HEK293 (cell line): ENCODE data around the gene GPR162.

Experiments
- CTCF ChIA-PET: fragments of 350-600 bp; formaldehyde crosslinking; extraction: SDS; loops from one replicate; lab custom pipeline; 2021; ENCODE audit warnings: antibody characterized with exemption; lab: Yijun Ruan, JAX
- POLR2A ChIA-PET: fragments of 300-600 bp; formaldehyde crosslinking; extraction: SDS; loops from one replicate; lab custom pipeline; 2020; ENCODE audit warnings: antibody characterized with exemption, inconsistent platforms; lab: Yijun Ruan, JAX
- H3K27ac ChIP-seq: fragments of 200-500 bp; sonication (Bioruptor generic); 2 replicates; pipeline ENCODE4 v1.5.1; 2014; ENCODE audit warnings: low read depth, low read length, control low read depth, inconsistent platforms; ENCODE audit errors: extremely low read depth
- H3K36me3 ChIP-seq, 2 experiments: fragments of 200-500 bp in 1 of 2; sonication (Bioruptor generic) in 1 of 2; 1 replicate in 1 of 2; 2 replicates in 1 of 2; pipeline ENCODE4 v1.5.1; 2014 to 2017; ENCODE audit warnings: inconsistent platforms in 2 of 2, low read length in 2 of 2; ENCODE audit not compliant: control insufficient read depth in 2 of 2, insufficient read depth in 1 of 2
- H3K4me1 ChIP-seq: fragments of 200-500 bp; sonication (Bioruptor generic); 2 replicates; pipeline ENCODE4 v1.5.1; 2014; ENCODE audit warnings: mild to moderate bottlenecking, low read length, inconsistent platforms; ENCODE audit not compliant: control insufficient read depth, insufficient read depth
- H3K4me3 ChIP-seq: 2 replicates; pipeline ENCODE4 v1.5.1; 2011; ENCODE audit warnings: low read depth, mild to moderate bottlenecking, control low read depth, low read length, moderate library complexity
- H3K9me3 ChIP-seq: fragments of 200-500 bp; sonication (Bioruptor generic); 2 replicates; pipeline ENCODE4 v1.5.1; 2014; ENCODE audit warnings: low read depth, low read length, inconsistent platforms; ENCODE audit not compliant: control insufficient read depth, insufficient read depth
- GLIS1 ChIP-seq: fragments of 450-650 bp; formaldehyde crosslinking; IDR thresholded peaks from 2 replicates; pipeline ENCODE4 v1.5.1; 2016; ENCODE audit warnings: missing biosample characterization, missing genetic modification characterization
- HOXA7 ChIP-seq: sonication (generic); formaldehyde crosslinking; IDR thresholded peaks from 2 replicates; pipeline ENCODE4 v1.8.1; 2022; ENCODE audit warnings: missing genetic modification reagents, borderline replicate concordance
- ZBTB1 ChIP-seq: fragments of 450-650 bp; formaldehyde crosslinking; IDR thresholded peaks from 2 replicates; pipeline ENCODE4 v1.5.1; 2016; ENCODE audit warnings: missing biosample characterization, missing genetic modification characterization
- ZEB2 ChIP-seq: fragments of 450-650 bp; formaldehyde crosslinking; IDR thresholded peaks from 2 replicates; pipeline ENCODE4 v1.5.1; 2016; ENCODE audit warnings: missing biosample characterization, missing genetic modification characterization
- ZNF10 ChIP-seq: fragments of 450-650 bp; formaldehyde crosslinking; IDR thresholded peaks from 2 replicates; pipeline ENCODE4 v1.5.1; 2017; ENCODE audit warnings: missing biosample characterization, missing genetic modification characterization
- ZNF133 ChIP-seq: fragments of 450-650 bp; formaldehyde crosslinking; IDR thresholded peaks from 2 replicates; pipeline ENCODE4 v1.5.1; 2016; ENCODE audit warnings: missing biosample characterization, missing genetic modification characterization
- ZNF19 ChIP-seq: fragments of 450-650 bp; formaldehyde crosslinking; IDR thresholded peaks from 2 replicates; pipeline ENCODE4; 2016; ENCODE audit warnings: missing biosample characterization, missing genetic modification characterization, low read depth
- ZNF324 ChIP-seq: fragments of 450-650 bp; formaldehyde crosslinking; IDR thresholded peaks from 2 replicates; pipeline ENCODE4 v1.5.1; 2016; ENCODE audit warnings: missing biosample characterization, missing genetic modification characterization
- ZNF391 ChIP-seq: fragments of 450-650 bp; formaldehyde crosslinking; IDR thresholded peaks from 2 replicates; pipeline ENCODE4 v1.5.1; 2016; ENCODE audit warnings: low read depth, missing biosample characterization, missing genetic modification characterization, borderline replicate concordance
- ZNF549 ChIP-seq: fragments of 450-650 bp; IDR thresholded peaks from 2 replicates; pipeline ENCODE4 v1.5.1; 2018; ENCODE audit warnings: missing biosample characterization, missing genetic modification characterization, mild to moderate bottlenecking, inconsistent platforms, moderate library complexity
- ZNF560 ChIP-seq: fragments of 450-650 bp; formaldehyde crosslinking; IDR thresholded peaks from 2 replicates; pipeline ENCODE4 v1.5.1; 2017; ENCODE audit warnings: missing biosample characterization, missing genetic modification characterization, borderline replicate concordance
- ZNF621 ChIP-seq: fragments of 450-650 bp; formaldehyde crosslinking; IDR thresholded peaks from 2 replicates; pipeline ENCODE4 v1.5.1; 2017; ENCODE audit warnings: missing biosample characterization, missing genetic modification characterization
- ZNF629 ChIP-seq: fragments of 450-650 bp; formaldehyde crosslinking; IDR thresholded peaks from 2 replicates; pipeline ENCODE4 v1.5.1; 2017; ENCODE audit warnings: missing biosample characterization, missing genetic modification characterization
- ZNF707 ChIP-seq: fragments of 450-650 bp; formaldehyde crosslinking; IDR thresholded peaks from 2 replicates; pipeline ENCODE4 v1.5.1; 2016; ENCODE audit warnings: missing biosample characterization, missing genetic modification characterization
- ZNF76 ChIP-seq: fragments of 450-650 bp; formaldehyde crosslinking; IDR thresholded peaks from 2 replicates; pipeline ENCODE4; 2016; ENCODE audit warnings: low read depth, missing biosample characterization, missing genetic modification characterization, borderline replicate concordance
- ZSCAN16 ChIP-seq: fragments of 450-650 bp; formaldehyde crosslinking; IDR thresholded peaks from 2 replicates; pipeline ENCODE4 v1.5.1; 2016; ENCODE audit warnings: missing biosample characterization, missing genetic modification characterization
- ZSCAN23 ChIP-seq: fragments of 450-650 bp; formaldehyde crosslinking; IDR thresholded peaks from 2 replicates; pipeline ENCODE4 v1.5.1; 2016; ENCODE audit warnings: missing biosample characterization, missing genetic modification characterization
- ZSCAN30 ChIP-seq: fragments of 450-650 bp; IDR thresholded peaks from 2 replicates; pipeline ENCODE4 v1.5.1; 2018; ENCODE audit warnings: missing biosample characterization, mild to moderate bottlenecking, missing genetic modification characterization, moderate library complexity
- TF ChIP-seq, protein P1 (sequence below): fragments of 450-650 bp; formaldehyde crosslinking; conservative IDR thresholded peaks from 2 replicates; pipeline ENCODE4 v1.5.1; 2016; ENCODE audit warnings: low read depth, missing biosample characterization, missing genetic modification characterization
- TF ChIP-seq, protein P2 (sequence below): fragments of 450-650 bp; formaldehyde crosslinking; IDR thresholded peaks from 2 replicates; pipeline ENCODE4 v1.5.1; 2016; ENCODE audit warnings: missing biosample characterization, missing genetic modification characterization, low read depth
- TF ChIP-seq, protein P3 (sequence below): fragments of 450-650 bp; formaldehyde crosslinking; IDR thresholded peaks from 2 replicates; pipeline ENCODE4 v1.5.1; 2016; ENCODE audit warnings: missing biosample characterization, missing genetic modification characterization
- TF ChIP-seq, protein P4 (sequence below): fragments of 450-650 bp; formaldehyde crosslinking; IDR thresholded peaks from 2 replicates; pipeline ENCODE4 v1.5.1; 2016; ENCODE audit warnings: missing biosample characterization, missing genetic modification characterization
- TF ChIP-seq, protein P5 (sequence below): fragments of 450-650 bp; formaldehyde crosslinking; IDR thresholded peaks from 2 replicates; pipeline ENCODE4 v1.5.1; 2017; ENCODE audit warnings: missing biosample characterization, missing genetic modification characterization

Gene GPR162

DNA sequence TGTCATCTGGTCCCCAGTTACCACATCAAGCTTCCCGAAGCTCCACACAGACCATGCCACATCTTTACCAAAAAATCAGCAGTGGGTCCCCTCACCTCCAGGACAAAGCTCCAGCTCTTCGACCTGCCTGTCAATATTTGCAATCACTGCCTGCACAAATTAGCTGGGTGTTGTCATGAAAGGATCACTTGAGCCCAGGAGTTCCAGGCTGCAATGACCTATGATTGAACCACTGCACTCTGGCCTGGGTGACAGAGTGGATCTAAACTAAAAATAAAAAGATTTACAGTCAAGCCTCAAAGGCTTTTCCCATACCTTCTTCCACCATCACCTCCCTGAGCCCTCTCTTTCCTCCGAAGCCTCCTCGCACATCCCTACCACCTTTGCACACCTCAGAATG, 25.0 kb upstream of the GPR162 start:
- TF ChIP-seq ZSCAN16 (tag by site-specific recombination) (no peak), ZBTB1 (tag by site-specific recombination) (no peak), ZNF391 (tag by site-specific recombination) (no peak), ZNF549 (tag by site-specific recombination) (no peak)
- TF ChIP-seq, protein P1, sequence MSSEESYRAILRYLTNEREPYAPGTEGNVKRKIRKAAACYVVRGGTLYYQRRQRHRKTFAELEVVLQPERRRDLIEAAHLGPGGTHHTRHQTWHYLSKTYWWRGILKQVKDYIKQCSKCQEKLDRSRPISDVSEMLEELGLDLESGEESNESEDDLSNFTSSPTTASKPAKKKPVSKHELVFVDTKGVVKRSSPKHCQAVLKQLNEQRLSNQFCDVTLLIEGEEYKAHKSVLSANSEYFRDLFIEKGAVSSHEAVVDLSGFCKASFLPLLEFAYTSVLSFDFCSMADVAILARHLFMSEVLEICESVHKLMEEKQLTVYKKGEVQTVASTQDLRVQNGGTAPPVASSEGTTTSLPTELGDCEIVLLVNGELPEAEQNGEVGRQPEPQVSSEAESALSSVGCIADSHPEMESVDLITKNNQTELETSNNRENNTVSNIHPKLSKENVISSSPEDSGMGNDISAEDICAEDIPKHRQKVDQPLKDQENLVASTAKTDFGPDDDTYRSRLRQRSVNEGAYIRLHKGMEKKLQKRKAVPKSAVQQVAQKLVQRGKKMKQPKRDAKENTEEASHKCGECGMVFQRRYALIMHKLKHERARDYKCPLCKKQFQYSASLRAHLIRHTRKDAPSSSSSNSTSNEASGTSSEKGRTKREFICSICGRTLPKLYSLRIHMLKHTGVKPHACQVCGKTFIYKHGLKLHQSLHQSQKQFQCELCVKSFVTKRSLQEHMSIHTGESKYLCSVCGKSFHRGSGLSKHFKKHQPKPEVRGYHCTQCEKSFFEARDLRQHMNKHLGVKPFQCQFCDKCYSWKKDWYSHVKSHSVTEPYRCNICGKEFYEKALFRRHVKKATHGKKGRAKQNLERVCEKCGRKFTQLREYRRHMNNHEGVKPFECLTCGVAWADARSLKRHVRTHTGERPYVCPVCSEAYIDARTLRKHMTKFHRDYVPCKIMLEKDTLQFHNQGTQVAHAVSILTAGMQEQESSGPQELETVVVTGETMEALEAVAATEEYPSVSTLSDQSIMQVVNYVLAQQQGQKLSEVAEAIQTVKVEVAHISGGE (tag by site-specific recombination) = no peak
- TF ChIP-seq, protein P2, sequence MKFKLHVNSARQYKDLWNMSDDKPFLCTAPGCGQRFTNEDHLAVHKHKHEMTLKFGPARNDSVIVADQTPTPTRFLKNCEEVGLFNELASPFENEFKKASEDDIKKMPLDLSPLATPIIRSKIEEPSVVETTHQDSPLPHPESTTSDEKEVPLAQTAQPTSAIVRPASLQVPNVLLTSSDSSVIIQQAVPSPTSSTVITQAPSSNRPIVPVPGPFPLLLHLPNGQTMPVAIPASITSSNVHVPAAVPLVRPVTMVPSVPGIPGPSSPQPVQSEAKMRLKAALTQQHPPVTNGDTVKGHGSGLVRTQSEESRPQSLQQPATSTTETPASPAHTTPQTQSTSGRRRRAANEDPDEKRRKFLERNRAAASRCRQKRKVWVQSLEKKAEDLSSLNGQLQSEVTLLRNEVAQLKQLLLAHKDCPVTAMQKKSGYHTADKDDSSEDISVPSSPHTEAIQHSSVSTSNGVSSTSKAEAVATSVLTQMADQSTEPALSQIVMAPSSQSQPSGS (tag by site-specific recombination) = no peak
- Histone ChIP-seq H3K36me3 (no peaks in the 10 kb centered on the region), H3K9me3 (no peaks in the 10 kb centered on the region), H3K27ac (no peak overlapping the region), H3K4me3 (no peak overlapping the region), H3K4me1 (no peaks in the 10 kb centered on the region)
- ChIA-PET CTCF (interaction anchor here (1.8 to 1.9 kb wide), 2 partner anchors 30 to 43 kb away, joined by 6 read pairs; partner anchors contain the start of genes MLF2 and PTMS), POLR2A (interaction anchor here (0.6 to 1.6 kb wide), 2 partner anchors 16 to 44 kb away, joined by 4 to 5 read pairs; partner anchors contain the start of gene MLF2)

DNA sequence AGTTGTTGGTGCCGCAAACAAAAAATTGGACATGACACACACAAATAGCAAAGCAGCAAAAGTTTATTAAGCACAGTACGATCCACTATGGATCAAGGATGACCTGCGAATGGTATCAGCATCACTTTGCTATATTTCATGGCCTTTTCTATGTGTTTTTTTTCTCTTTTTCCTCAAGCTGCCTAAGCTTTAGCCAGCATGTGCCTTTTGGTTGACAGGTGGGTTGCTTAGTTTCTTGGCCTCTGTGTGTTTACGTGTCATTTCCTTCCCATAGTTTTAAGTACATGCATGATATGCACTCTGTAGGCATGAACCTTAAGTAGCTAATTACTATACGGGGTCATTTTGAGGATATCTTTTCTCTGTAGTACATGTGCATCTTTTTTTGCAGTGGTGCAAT, 22.5 kb upstream of the GPR162 start:
- TF ChIP-seq ZNF10 (tag by site-specific recombination) (no peak), ZNF19 (no peak), ZNF621 (tag by site-specific recombination) (no peak)
- TF ChIP-seq, protein P3, sequence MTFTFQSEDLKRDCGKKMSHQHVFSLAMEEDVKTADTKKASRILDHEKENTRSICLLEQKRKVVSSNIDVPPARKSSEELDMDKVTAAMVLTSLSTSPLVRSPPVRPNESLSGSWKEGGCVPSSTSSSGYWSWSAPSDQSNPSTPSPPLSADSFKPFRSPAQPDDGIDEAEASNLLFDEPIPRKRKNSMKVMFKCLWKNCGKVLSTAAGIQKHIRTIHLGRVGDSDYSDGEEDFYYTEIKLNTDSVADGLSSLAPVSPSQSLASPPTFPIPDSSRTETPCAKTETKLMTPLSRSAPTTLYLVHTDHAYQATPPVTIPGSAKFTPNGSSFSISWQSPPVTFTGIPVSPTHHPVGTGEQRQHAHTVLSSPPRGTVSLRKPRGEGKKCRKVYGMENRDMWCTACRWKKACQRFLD = no peak
- ChIA-PET POLR2A (no interaction called here), CTCF (no interaction called here)
- Histone ChIP-seq H3K27ac (no peak overlapping the region), H3K4me3 (no peak overlapping the region), H3K9me3 (no peaks in the 10 kb centered on the region), H3K36me3 (no peaks in the 10 kb centered on the region), H3K4me1 (no peaks in the 10 kb centered on the region)

DNA sequence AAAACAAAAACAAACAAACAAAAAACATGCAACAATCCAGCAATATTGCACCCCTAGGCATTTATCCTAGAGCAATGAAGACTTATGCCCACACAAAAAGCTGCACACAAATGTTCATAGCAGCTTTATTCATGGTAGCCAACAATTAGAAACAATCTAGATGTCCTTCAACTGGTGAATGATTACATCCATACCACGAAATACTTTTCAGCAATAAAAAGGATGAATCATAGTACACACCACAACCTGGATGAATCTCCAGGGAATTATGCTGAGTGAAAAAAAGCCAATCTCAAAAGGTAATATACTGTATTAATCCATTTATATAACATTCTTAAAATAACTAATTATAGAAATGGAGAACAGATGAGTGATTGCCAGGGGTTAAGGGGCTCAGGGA, 14.5 kb upstream of the GPR162 start:
- Histone ChIP-seq H3K27ac (no peak overlapping the region), H3K36me3 (no peaks in the 10 kb centered on the region), H3K9me3 (no peaks in the 10 kb centered on the region), H3K4me1 (no peaks in the 10 kb centered on the region), H3K4me3 (no peak overlapping the region)
- ChIA-PET POLR2A (interaction anchor here (0.7 kb wide), 1 partner anchor 19 kb away, joined by 6 read pairs; no protein-coding TSS in a partner anchor), CTCF (interaction anchor here (0.9 to 2.5 kb wide), 2 partner anchors 18 to 29 kb away, joined by 5 to 8 read pairs; no protein-coding TSS in a partner anchor)
- TF ChIP-seq ZNF707 (tag by site-specific recombination) (no peak), ZSCAN23 (tag by site-specific recombination) (no peak), ZNF560 (tag by site-specific recombination) (no peak), ZSCAN30 (tag by site-specific recombination) (no peak), GLIS1 (tag by site-specific recombination) (no peak), HOXA7 (CRISPR knock-in tag) (no peak), ZNF324 (tag by site-specific recombination) (no peak), ZEB2 (tag by site-specific recombination) (no peak), ZNF629 (tag by site-specific recombination) (peak; percentile 51; the same call in 1 of the 2 replicates), ZNF133 (tag by site-specific recombination) (no peak), ZNF76 (tag by site-specific recombination) (no peak)
- TF ChIP-seq, protein P4, sequence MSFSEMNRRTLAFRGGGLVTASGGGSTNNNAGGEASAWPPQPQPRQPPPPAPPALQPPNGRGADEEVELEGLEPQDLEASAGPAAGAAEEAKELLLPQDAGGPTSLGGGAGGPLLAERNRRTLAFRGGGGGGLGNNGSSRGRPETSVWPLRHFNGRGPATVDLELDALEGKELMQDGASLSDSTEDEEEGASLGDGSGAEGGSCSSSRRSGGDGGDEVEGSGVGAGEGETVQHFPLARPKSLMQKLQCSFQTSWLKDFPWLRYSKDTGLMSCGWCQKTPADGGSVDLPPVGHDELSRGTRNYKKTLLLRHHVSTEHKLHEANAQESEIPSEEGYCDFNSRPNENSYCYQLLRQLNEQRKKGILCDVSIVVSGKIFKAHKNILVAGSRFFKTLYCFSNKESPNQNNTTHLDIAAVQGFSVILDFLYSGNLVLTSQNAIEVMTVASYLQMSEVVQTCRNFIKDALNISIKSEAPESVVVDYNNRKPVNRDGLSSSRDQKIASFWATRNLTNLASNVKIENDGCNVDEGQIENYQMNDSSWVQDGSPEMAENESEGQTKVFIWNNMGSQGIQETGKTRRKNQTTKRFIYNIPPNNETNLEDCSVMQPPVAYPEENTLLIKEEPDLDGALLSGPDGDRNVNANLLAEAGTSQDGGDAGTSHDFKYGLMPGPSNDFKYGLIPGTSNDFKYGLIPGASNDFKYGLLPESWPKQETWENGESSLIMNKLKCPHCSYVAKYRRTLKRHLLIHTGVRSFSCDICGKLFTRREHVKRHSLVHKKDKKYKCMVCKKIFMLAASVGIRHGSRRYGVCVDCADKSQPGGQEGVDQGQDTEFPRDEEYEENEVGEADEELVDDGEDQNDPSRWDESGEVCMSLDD (tag by site-specific recombination) = no peak
- TF ChIP-seq, protein P5, sequence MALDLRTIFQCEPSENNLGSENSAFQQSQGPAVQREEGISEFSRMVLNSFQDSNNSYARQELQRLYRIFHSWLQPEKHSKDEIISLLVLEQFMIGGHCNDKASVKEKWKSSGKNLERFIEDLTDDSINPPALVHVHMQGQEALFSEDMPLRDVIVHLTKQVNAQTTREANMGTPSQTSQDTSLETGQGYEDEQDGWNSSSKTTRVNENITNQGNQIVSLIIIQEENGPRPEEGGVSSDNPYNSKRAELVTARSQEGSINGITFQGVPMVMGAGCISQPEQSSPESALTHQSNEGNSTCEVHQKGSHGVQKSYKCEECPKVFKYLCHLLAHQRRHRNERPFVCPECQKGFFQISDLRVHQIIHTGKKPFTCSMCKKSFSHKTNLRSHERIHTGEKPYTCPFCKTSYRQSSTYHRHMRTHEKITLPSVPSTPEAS (tag by site-specific recombination) = no peak
